Left kidney (tissue), 2 donors: ENCODE data around the gene TRDN. TPM values are rescaled to one million over a fixed set of nuclear protein-coding genes. Genes with fewer than 3 reads are reported as not detected.
"Not testable (repeated sequence)": the region's sequence is repeated elsewhere in the genome, so short reads cannot be mapped to it uniquely, and the experiment has no call there.

Experiments used
- DNase-seq: peaks from one replicate; pipeline ENCODE4 v3.0.0-alpha.2; 2013
- polyA plus RNA-seq: library from polyadenylated mRNA; unstranded; fragments of 120-200 nt; gene quantifications from one replicate; pipeline ENCODE4 v1.2.1, GENCODE V29; 2013; ENCODE audit not compliant: insufficient read length

Gene TRDN
- polyA plus RNA-seq, 1 donor = 2.8 TPM

GRCh38 chr6:123288649-123289048, 348.1 kb downstream of the TRDN start:
- no peak for DNase-seq

GRCh38 chr6:123276546-123276980, 360.2 kb downstream of the TRDN start:
- DNase-seq = no peak

GRCh38 chr6:123263981-123264380, 372.8 kb downstream of the TRDN start:
- DNase-seq = no peak

GRCh38 chr6:123240626-123241025, 396.1 kb downstream of the TRDN start:
- no peak for DNase-seq

GRCh38 chr6:123233336-123233735, 403.4 kb downstream of the TRDN start:
- no peak for DNase-seq

GRCh38 chr6:123227789-123228188, 409.0 kb downstream of the TRDN start:
- DNase-seq = not testable (repeated sequence)

- DNase-seq = no peak
These were observed 410.4 kb downstream of the TRDN start for GRCh38 chr6:123226398-123226797.

GRCh38 chr6:123224077-123224476, 412.7 kb downstream of the TRDN start:
- no peak for DNase-seq

GRCh38 chr6:123223461-123223860, 413.3 kb downstream of the TRDN start:
- DNase-seq = no peak

GRCh38 chr6:123215211-123215610, 421.5 kb downstream of the TRDN start:
- DNase-seq = no peak

- DNase-seq = no peak
These were observed 422.3 kb downstream of the TRDN start for GRCh38 chr6:123214433-123214832.

- no peak for DNase-seq
These were observed 422.8 kb downstream of the TRDN start for GRCh38 chr6:123213921-123214320.

GRCh38 chr6:123211777-123212545, 424.8 kb downstream of the TRDN start:
- no peak for DNase-seq

- DNase-seq = no peak
These were observed 426.1 kb downstream of the TRDN start for GRCh38 chr6:123210645-123211044.

- DNase-seq = no peak
These were observed 428.7 kb downstream of the TRDN start for GRCh38 chr6:123207967-123208510.

- no peak for DNase-seq
These were observed 432.8 kb downstream of the TRDN start for GRCh38 chr6:123203928-123204327.

- no peak for DNase-seq
These were observed 434.8 kb downstream of the TRDN start for GRCh38 chr6:123201869-123202372.

- DNase-seq = no peak
These were observed 443.5 kb downstream of the TRDN start for GRCh38 chr6:123193298-123193697.

GRCh38 chr6:123189816-123190215, 446.9 kb downstream of the TRDN start:
- no peak for DNase-seq

GRCh38 chr6:123182998-123183397, 453.8 kb downstream of the TRDN start:
- no peak for DNase-seq

- DNase-seq = no peak
These were observed 460.0 kb downstream of the TRDN start for GRCh38 chr6:123176706-123177105.

- DNase-seq = no peak
These were observed 465.2 kb downstream of the TRDN start for GRCh38 chr6:123171341-123172115.

- DNase-seq = no peak
These were observed 467.0 kb downstream of the TRDN start for GRCh38 chr6:123169774-123170095.
